ENCODE results near the gene TOR1A.
"Not testable (repeated sequence)": the region's sequence is repeated elsewhere in the genome, so short reads cannot be mapped to it uniquely, and the experiment has no call there.

The TOR1A gene

DNA sequence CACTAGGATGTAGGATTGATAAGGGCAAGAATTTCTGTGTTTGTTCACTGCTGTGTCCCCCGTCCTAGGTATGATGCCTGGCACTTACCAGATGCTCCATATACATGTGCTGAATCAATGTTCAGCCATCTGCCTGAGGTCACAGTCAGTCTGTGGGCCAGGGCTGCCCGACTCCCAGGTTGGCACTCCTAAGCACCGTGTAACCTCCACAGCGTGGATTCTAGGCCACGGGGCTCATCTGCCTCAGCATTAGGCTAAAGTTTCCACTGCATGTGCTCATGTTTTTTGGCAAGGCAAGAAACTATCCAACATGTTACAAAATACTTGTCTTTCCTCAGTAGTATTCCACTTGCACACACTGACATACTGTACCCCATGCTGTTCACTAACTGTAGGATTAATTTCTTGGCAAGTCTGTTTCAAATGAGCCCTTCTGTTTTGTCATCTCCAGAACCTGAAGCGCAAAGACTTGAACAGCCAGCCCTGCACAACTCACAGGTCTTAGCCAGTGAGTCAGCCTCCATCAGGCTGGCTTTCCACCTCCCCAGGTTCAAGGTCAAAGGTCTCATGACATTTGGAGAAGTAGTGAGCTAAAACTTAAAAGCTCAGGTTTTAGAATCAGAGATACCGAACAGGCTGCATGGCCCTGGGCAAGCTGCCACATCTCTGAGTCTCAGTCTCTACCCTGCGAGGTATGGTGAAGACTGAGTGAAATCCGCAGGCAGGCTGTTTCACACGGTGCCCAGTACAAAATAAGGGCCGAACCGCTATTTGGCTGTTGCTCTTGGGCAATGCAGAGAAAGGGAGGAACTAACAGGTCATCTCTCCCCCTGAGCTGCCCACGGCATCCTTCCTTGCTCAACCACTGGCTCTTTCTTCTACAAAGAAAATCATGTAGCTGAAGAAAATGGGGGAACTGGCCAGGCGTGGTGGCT, 7.2 kb downstream of the TOR1A start:
- no peak for FAIRE-seq

DNA sequence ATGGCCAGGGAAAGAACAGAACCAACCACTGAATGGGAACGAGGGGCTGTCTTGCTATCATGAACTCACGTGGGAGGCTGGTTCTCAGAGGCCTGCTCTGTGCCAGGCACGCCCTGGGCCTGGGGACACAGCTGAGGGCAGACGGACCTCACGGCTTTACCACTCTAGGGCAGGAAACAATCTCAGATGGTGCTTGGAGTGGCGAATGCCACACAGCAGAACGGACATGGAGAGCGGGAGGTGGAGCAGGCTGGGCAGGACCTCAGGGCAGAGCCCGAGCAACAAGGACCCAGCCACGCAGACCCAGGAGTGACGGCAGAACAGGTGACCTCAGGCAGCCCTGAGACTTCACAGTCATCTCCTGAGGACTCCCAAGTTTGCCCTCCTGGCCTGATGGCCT, 8.7 kb downstream of the TOR1A start:
- no peak for FAIRE-seq

DNA sequence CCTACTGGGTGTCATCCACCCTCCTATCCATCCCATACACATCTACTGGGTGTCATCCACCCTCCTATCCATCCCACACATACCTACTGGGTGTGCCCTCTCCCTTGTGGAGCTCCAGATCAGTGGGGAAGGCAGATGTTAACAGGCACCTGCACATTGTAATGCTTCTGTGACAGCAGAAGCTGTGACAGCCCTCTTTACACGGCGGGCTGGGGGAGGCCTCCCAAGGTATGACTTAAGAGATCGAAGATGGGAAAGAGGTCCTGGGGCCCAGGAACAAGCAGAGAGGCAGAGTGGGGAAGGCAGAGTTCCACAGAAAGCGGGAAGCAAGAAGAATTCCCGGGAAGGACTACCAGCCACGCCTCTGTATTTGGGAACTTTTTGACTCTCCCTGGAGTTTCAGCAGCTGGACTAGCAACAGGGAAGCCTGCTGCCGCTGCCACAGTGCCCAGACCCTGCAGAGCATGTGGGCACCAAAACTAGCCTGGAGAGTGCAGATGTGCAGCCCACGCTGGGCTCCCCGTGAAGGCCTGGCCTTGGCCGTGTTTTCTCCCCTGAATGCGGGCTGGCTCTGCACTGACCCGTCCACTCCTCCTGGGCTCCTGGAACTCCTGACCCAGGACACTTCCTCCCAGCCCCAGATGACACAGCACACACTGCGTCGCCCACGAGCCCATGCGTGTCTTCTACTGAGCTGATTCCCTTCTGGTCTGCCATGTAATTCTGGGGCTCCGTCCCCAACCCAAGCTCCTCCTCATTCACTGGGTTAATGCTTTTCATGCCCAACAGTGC, 9.3 kb downstream of the TOR1A start:
- no peak for FAIRE-seq

DNA sequence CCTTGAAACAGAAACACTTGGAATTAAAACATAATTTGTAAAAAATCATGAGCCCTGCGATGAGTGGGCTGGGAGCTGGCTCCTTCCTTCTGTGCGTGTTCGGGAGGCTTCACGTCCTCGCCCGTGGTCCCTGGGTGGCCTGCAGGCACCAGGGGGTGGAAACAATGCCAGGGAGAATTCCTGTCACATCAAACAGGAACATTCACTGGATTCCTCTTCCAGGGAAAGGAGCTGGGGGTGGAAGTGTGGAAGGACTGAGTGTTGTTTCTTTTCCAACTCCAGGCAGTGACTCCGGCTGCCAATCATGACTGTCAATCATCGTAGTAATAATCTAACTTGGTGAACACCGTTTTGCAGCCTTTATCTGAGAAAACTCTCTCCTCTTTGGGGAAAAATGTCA, 10.3 kb downstream of the TOR1A start:
- FAIRE-seq: no peak

DNA sequence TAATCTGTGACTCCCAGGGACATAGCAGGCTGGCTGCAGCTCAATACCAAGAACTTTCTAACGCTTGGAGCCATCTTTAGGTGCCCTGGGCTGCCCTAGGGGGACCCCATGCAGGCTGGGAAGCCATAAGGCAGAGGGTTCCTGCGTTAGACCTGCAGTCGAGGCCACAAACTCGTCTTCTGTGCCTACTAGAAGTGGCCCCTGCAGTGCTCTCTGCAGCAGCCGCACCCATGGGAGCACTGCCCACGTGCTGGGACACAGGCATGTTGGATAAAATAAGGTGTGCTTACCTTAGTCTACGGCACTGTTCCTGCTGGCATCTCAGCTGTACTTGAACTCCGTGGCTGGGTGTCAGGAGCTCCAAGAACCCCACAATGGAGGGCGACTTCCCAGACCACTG, 11.6 kb downstream of the TOR1A start:
- FAIRE-seq: no peak

DNA sequence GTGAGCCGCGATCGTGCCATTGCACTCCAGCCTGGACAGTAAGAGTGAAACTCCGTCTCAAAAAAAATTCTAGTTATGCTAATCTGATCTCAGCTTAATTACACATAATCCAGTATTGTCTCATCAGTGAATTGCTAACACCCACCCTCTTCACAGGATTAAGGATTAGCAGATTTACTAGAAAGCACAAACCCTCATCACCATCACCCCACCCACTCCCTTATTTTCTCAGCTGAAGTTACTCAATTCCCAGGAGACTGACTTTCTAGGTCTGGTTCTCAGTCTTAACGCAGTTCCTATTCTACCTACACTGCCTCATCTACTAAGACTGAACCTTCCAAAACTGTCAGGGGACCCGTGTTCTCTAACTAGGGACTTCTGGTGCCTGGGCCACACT, 12.0 kb downstream of the TOR1A start:
- no peak for FAIRE-seq

DNA sequence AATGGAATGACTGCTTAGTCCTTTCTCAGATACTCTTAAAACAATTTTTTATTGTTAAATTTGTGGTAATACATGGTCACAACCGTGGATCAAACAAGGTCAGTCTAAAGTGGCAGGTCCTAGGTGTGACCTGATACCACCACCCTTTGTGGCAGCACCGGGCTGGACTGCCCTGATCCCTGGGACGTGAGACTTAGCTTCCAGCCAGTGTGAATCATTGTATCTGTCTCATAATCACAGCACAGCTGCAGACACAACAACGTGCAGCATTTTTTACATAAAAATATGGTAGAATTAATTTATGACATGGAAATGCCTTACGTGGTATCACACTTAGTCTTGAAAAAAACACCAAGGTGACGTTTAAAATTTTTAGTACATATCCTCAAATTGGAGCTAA, 13.1 kb downstream of the TOR1A start:
- FAIRE-seq: no peak

DNA sequence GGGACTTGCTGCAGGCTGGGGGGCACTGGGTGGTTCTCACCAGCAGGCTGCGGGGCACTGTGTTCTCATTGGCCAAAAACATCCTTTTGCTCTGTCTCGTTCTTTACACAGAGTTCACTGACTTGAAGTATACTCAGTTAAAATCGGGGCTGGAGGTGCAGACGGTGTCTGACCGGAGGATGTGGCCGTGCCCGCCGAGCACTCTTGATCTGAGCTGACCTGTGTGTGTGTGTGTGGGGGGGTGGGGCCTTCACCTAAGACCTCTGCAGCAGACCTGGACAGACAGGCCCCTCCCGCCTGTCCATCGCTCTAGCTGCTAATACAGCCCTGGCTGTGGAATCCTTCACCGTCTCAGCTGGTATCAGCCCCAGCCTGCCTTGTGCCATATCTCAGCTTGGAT, 13.8 kb downstream of the TOR1A start:
- no peak for FAIRE-seq

DNA sequence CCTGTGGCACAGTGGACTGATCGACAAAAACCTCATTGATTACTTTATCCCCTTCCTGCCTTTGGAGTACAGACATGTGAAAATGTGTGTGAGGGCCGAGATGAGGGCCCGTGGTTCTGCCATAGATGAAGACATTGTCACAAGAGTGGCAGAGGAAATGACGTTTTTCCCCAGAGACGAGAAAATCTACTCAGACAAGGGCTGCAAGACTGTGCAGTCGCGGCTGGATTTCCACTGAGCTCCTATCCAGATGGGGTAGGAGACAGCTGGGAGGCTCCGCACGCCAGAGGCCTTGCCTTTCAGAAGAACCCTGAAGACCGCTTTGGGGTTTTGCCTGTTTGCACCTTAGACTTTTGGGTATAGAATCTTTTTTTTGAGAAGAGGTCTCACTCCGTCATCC, 14.6 kb downstream of the TOR1A start:
- no peak for FAIRE-seq

DNA sequence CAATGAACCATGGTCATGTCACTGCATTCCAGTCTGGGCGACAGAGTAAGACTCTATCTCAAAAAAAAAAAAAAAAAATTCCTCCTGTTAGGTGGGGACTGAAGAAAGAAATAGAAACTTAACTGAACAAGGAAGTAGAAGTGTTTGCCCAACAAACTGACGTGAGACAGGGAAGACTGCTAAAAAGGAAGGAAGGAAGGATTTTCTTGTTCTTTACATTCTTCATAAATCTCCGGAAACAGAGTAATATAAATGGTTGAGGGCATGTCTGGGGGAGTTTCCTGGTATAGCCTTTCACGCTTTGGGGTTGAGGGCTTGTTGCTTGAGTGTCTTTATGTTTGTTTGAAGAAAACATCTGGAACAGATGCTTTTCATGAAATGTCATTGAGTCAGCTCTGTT, 17.9 kb downstream of the TOR1A start:
- FAIRE-seq: no peak

DNA sequence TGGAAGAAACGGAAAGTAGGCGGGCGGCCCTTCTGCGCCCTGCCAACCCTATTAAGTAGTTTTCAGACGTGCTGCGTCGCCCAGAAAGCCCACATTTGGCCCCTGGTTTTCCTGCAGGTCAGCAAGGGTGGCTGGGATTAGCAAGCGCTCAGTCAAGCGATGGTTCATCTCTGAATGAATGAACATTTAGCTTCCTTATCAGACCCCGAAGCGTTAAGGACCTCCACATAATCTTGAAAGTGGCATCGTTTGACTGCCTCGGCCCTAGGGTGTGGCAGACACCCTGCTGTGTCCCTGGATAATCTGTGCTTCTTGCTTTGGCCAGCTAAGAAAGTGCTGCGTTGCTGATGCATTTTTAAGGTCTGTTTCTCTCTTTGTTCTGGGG, 20.3 kb downstream of the TOR1A start:
- FAIRE-seq: no peak

DNA sequence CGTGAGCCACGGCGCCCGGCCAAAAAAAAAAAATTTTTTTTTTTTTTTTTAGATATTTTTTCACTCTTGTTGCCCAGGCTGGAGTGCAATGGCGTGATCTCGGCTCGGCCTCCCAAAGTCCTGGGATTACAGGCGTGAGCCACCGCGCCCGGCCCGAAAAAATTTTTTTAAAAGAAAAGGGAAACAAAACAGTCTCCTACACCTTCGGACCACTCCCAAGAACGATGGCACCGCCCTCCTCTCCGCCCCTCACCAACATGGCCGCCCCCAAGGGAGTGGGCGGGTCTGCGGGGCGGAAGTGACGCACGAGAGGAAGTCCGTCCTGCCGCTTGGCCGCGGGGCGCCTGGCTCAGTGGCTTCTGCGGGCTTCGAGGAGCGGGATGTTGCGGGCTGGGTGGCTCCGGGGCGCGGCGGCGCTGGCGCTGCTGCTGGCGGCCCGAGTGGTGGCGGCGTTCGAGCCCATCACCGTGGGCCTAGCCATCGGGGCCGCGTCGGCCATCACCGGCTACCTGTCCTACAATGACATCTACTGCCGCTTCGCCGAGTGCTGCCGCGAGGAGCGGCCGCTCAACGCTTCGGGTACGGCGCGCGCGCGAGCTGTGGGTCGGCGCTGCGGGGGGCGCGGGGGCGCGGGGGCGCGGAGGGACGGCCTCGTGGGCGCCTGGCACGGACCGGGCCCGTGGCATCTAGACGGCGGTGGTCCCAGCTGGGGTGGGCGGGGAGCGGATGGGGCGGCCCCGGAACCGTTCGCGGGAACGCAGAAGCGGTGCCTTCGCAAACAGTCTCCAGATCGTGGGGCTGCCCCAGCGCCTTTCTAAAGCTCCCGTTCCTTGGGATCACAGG, 20.9 kb downstream of the TOR1A start, which contains the start of gene TOR1B:
Gene TOR1B, plus strand, starts transcription at position 352 of the 843 bp plus-strand sequence. Its CDS starts 29 bp downstream, at position 381.
- no peak for FAIRE-seq

DNA sequence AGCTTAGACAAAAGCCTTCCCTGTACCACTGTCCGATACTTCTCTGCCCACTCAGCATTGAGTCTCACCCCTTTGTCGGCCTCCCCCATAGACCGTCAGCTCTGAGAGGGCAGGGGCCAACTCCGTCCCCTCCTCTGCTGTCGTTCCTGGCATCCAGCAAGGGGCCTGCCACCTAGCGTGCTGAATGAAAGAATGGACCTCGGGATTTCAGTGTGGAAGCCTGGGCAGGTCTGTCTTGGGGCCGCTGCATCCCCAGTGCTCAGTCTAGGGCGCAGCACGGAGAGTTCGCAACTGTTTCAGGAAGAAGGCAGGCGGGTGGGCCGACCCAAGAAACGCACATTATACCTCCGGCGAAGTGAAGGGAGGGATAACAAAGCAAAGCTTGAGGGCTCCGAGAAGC, 22.4 kb downstream of the TOR1A start:
- FAIRE-seq: no peak

DNA sequence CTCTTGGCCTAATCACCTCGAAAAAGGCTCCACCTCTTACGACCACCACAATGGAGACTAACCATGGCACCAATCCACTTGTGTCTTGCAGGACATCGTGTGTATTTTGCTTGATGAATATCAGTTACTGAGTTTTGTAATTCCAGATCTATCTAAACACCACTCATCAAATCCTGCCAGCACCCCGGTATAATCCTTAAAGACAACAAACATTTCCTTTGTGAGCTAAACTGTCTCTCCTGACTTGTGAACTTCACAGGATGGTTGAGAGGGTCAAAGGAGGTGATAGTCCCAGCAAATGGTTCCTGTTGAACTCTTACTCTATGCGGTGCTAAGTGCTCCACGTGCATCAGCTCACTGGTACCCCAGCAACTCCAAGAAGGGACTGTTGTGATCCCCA, 25.0 kb downstream of the TOR1A start:
- FAIRE-seq: no peak

DNA sequence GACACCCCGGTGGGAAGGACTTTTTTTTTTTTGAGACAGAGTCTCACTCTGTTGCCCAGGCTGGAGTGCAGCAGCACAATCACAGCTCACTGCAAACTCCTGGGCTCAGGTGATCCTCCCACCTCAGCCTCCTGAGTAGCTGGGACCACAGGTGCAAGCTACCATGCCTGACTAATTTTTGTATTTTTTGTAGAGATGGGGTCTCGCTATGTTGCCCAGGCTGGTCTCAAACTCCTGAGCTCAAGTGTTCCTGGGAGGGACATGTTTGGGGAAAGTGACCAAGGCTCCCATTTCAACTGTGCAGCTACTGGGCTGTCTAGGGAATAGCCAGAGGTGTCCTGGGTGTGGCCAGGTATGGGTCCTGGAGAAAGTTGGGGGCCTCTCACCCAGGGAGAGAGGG, 27.9 kb downstream of the TOR1A start:
- FAIRE-seq: not testable (repeated sequence)

DNA sequence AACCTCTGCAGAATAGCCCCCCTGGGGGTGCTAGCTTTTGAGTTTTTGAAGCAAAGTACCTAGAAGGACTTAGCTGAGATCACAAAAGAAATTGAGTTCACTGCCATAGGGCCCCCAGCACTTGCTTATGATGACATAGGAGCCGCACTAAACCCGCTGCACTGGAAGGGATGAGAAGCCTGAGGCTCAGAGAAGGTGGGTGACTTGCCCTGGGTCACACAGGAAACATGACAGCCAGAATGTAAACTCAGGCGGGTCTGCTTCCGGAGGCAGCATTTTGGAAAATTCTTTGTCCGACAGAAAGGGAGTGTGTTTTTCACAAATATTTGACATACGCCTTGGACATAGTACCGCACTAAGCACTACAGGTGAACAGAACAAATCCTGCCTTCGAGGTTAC, 29.4 kb downstream of the TOR1A start:
- no peak for FAIRE-seq

DNA sequence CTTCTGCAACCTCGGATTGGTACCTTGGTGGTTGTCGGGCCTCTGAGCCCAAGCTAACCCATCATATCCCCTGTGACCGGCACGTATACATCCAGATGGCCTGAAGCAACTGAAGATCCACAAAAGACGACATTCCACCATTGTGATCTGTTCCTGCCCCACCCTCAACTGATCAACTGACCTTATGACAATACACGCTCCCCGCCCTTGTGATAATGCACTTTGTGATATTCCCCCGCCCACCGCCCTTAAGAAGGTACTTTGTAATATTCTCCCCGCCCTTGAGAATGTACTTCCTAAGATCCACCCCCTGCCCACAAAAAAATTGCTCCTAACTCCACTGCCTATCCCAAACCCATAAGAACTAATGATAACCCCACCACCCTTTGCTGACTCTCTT, 37.5 kb downstream of the TOR1A start:
- no peak for FAIRE-seq

DNA sequence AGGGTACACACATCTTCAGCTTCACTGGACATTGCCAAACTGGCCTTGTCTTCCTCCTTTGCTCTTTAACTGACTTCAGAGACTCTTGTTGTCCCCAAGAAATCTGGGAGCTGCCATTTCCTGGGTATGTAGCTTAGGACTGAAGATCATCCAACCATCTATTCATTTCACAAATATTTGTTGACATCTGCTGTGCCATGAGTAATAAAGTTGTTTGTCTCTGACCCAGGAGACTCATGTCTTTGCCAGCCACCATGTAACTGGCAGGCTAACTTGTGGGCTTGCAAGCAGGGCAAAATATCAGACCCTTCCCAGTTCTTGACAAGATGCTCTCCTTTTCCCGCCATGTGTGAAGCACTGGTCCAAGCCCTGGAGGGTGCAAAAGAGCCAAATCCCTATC, 38.1 kb downstream of the TOR1A start:
- no peak for FAIRE-seq

DNA sequence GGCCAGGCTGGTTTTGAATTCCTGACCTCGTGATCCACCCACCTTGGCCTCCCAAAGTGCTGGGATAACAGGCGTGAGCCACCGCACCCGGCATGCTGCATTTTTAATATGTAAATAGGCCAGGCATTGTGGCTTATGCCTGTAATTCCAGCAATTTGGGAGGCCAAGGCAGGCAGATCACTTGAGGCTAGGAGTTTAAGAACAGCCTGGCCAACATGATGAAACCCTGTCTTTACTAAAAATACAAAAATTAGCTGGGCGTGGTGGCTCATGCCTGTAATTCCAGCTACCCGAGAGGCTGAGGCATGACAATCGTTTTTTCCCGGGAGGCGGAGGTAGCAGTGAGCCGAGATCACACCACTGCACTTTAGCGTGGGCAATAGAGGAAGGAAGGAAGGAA, 39.0 kb downstream of the TOR1A start:
- not testable (repeated sequence) for FAIRE-seq

DNA sequence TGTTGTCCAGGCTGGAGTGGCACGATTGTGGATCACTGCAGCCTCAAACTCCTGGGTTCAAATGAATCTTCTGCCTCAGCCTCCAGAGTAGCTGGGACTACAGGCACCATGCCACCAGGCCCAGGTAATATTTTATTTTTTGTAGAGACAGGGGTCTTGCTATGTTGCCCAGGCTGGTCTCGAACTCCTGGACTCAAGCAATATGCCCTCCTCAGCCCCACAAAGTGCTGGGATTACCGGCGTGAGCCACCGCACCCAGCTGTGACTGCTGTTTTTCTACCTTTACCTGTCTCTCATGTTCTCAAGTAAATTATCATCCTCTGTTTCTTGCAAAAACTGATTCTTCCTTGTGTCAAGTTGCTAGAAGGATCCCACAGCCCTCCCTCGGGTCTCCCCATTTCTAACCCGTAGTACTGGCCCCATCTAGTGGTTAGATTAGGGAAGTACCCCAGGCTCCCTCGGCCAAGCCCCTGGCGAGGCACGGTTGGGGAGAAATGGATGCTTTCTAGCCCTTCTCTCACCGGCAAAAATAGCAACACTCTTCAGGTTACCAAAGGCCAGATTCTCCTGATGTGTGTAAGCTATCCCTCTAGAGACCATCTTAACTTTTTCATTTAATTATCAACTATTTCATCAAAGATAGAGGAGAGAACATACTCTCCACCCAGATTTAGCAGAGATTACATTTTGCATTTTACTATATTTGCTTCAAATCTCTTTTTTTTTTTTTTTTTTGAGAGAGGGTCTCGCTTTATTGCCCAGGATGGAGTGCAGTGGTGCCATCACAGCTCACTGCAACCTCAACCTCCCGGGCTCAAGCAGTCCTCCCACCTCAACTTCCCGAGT, 40.2 kb downstream of the TOR1A start:
- FAIRE-seq: peak; percentile 80

DNA sequence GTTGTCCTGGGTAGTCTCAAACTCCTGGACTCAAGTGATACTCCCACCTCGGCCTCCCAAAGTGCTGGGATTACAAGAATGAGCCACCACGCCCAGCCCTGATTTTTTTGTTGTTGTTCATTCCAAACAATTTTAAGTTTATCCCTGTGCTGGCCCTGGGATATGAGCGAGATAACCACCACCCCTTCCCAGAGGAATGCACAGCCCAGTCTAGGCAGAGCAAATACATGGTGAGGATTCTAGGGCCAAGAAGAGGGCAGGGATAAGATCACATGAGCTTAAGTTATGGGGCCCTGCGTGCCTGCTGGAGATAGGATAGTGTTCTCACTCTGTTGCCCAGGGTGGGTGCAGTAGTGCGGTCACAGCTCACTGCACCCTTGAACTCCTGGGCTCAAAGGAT, 42.0 kb downstream of the TOR1A start:
- no peak for FAIRE-seq

DNA sequence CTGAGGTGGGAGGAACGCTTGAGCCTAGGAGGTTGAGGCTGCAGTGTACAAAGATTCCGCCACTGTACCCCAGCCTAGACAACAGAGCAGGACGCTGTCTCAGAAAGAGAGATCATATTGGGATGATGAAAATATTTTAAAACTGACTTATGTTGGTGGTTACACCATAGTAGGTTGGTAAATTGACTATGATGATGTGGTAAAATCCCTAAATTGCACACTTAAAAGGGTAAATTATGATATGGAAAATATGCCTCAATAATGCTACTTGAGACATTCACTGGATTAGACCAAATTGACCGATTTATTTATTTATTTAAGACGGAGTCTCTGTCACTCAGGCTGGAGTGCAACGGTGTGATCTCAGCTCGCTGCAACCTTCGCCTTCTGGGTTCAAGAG, 42.8 kb downstream of the TOR1A start:
- no peak for FAIRE-seq
